Peyer's patch (tissue), 4 donors: Measurements from ENCODE around the gene ZNF853.

Experiments
- POLR2A ChIP-seq, 2 donors: fragments of 450-650 bp; IDR thresholded peaks; one replicate each; pipeline ENCODE4 v1.5.1; 2017; ENCODE audit warnings: antibody characterized with exemption in 2 of 2, mild to moderate bottlenecking in 2 of 2, moderate library complexity in 2 of 2
- TF ChIP-seq, protein P1 (sequence below), 6 experiments: fragments of 450-650 bp in 4 of 6; fragments of 200-600 bp in 2 of 6; sonication (generic) in 1 of 6; IDR thresholded peaks; one replicate each; pipeline ENCODE4 v1.5.1; 2017 to 2019; ENCODE audit warnings: antibody characterized with exemption in 6 of 6, mild to moderate bottlenecking in 3 of 6, moderate library complexity in 1 of 6

- TF ChIP-seq, protein P1, sequence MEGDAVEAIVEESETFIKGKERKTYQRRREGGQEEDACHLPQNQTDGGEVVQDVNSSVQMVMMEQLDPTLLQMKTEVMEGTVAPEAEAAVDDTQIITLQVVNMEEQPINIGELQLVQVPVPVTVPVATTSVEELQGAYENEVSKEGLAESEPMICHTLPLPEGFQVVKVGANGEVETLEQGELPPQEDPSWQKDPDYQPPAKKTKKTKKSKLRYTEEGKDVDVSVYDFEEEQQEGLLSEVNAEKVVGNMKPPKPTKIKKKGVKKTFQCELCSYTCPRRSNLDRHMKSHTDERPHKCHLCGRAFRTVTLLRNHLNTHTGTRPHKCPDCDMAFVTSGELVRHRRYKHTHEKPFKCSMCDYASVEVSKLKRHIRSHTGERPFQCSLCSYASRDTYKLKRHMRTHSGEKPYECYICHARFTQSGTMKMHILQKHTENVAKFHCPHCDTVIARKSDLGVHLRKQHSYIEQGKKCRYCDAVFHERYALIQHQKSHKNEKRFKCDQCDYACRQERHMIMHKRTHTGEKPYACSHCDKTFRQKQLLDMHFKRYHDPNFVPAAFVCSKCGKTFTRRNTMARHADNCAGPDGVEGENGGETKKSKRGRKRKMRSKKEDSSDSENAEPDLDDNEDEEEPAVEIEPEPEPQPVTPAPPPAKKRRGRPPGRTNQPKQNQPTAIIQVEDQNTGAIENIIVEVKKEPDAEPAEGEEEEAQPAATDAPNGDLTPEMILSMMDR (IDR thresholded peaks at IDR 0.05): no peak
- no peak for TF ChIP-seq POLR2A (IDR thresholded peaks at IDR 0.05)
Observed at GRCh38 chr7:6616854-6617643, 1.6 kb downstream of the ZNF853 start.
